Measurements from ENCODE around the gene PNN. TPM values are rescaled to one million over a fixed set of nuclear protein-coding genes. Genes with fewer than 3 reads are reported as not detected.
A peak's percentile ranks its signal among the peaks of the same experiment; 100 is the strongest.
"Not testable (repeated sequence)": the region's sequence is repeated elsewhere in the genome, so short reads cannot be mapped to it uniquely, and the experiment has no call there.

The PNN gene
- total RNA-seq, 1 experiment from 2014 or later: 93.5 TPM

GRCh38 chr14:39218171-39218769 is 43.2 kb downstream of the PNN start:
- DNase-seq: no peak
- peak overlapping the region; percentile 27 for H3K27ac Mint-ChIP-seq (ENCODE audit: unreplicated experiment)
- no peaks in the 10 kb centered on the region for H3K27me3 Mint-ChIP-seq (ENCODE audit: unreplicated experiment)
- BruUV-seq (replicated peaks): no TSS peak
- TF ChIP-seq CTCF (IDR thresholded peaks at IDR 0.05; ENCODE audit: unreplicated experiment): no peak
- H3K4me3 Mint-ChIP-seq (ENCODE audit: low read depth, unreplicated experiment): no peak overlapping the region
- peaks cover 22% of the 10 kb centered on the region for H3K4me1 Mint-ChIP-seq (ENCODE audit: low read depth, unreplicated experiment)
- intact Hi-C loops (cut with micrococcal nuclease; ENCODE audit: unreplicated experiment): no loop called here
- H3K9me3 Mint-ChIP-seq (ENCODE audit: low read depth, unreplicated experiment): peaks cover 5% of the 10 kb centered on the region
- CTCF ChIA-PET: no interaction called here
- no peaks in the 10 kb centered on the region for H3K36me3 Mint-ChIP-seq (ENCODE audit: insufficient read depth, unreplicated experiment)

- H3K27me3 Mint-ChIP-seq (ENCODE audit: unreplicated experiment): no peaks in the 10 kb centered on the region
These were observed 44.0 kb downstream of the PNN start for GRCh38 chr14:39219075-39219499.

GRCh38 chr14:39220473-39220872 is 45.4 kb downstream of the PNN start:
- BruUV-seq (replicated peaks); H3K27ac Mint-ChIP-seq (ENCODE audit: unreplicated experiment); intact Hi-C loops (cut with micrococcal nuclease; ENCODE audit: unreplicated experiment); H3K27me3 Mint-ChIP-seq (ENCODE audit: unreplicated experiment); H3K4me3 Mint-ChIP-seq (ENCODE audit: low read depth, unreplicated experiment); H3K36me3 Mint-ChIP-seq (ENCODE audit: insufficient read depth, unreplicated experiment); DNase-seq; CTCF ChIA-PET; H3K9me3 Mint-ChIP-seq (ENCODE audit: low read depth, unreplicated experiment): not testable (repeated sequence)
- H3K4me1 Mint-ChIP-seq (ENCODE audit: low read depth, unreplicated experiment): peaks cover 22% of the 10 kb centered on the region

More at GRCh38 chr14:39219075-39219499, 44.0 kb downstream of the PNN start:
- Mint-ChIP-seq H3K4me1 (ENCODE audit: low read depth, unreplicated experiment) (peaks cover 22% of the 10 kb centered on the region), H3K27ac (ENCODE audit: unreplicated experiment) (no peak overlapping the region), H3K9me3 (ENCODE audit: low read depth, unreplicated experiment) (peaks cover 5% of the 10 kb centered on the region), H3K36me3 (ENCODE audit: insufficient read depth, unreplicated experiment) (no peaks in the 10 kb centered on the region), H3K4me3 (ENCODE audit: low read depth, unreplicated experiment) (no peak overlapping the region)
- intact Hi-C loops (cut with micrococcal nuclease; ENCODE audit: unreplicated experiment): no loop called here
- CTCF ChIA-PET: no interaction called here
- BruUV-seq (replicated peaks): no TSS peak
- no peak for DNase-seq
- no peak for TF ChIP-seq CTCF (IDR thresholded peaks at IDR 0.05; ENCODE audit: unreplicated experiment)

- no TSS peak for BruUV-seq (replicated peaks)
- peaks cover 15% of the 10 kb centered on the region for H3K4me1 Mint-ChIP-seq (ENCODE audit: low read depth, unreplicated experiment)
- intact Hi-C loops (cut with micrococcal nuclease; ENCODE audit: unreplicated experiment): no loop called here
- no peak for TF ChIP-seq CTCF (IDR thresholded peaks at IDR 0.05; ENCODE audit: unreplicated experiment)
- H3K9me3 Mint-ChIP-seq (ENCODE audit: low read depth, unreplicated experiment): no peaks in the 10 kb centered on the region
- H3K4me3 Mint-ChIP-seq (ENCODE audit: low read depth, unreplicated experiment): no peak overlapping the region
- no peak for DNase-seq
- CTCF ChIA-PET: interaction anchor here (0.6 kb wide), 1 partner anchor 15 kb away, joined by 6 read pairs; no protein-coding TSS in a partner anchor
- peaks cover 5% of the 10 kb centered on the region for H3K36me3 Mint-ChIP-seq (ENCODE audit: insufficient read depth, unreplicated experiment)
- H3K27ac Mint-ChIP-seq (ENCODE audit: unreplicated experiment): no peak overlapping the region
- H3K27me3 Mint-ChIP-seq (ENCODE audit: unreplicated experiment): no peaks in the 10 kb centered on the region
These were observed 53.0 kb downstream of the PNN start for GRCh38 chr14:39228044-39228443.

- no peak for DNase-seq
- H3K27ac Mint-ChIP-seq (ENCODE audit: unreplicated experiment): no peak overlapping the region
- no TSS peak for BruUV-seq (replicated peaks)
- H3K4me1 Mint-ChIP-seq (ENCODE audit: low read depth, unreplicated experiment): peaks cover 21% of the 10 kb centered on the region
- CTCF ChIA-PET: interaction anchor here (0.6 kb wide), 1 partner anchor 14 kb away, joined by 6 read pairs; no protein-coding TSS in a partner anchor
- no peaks in the 10 kb centered on the region for H3K27me3 Mint-ChIP-seq (ENCODE audit: unreplicated experiment)
- H3K9me3 Mint-ChIP-seq (ENCODE audit: low read depth, unreplicated experiment): no peaks in the 10 kb centered on the region
- H3K4me3 Mint-ChIP-seq (ENCODE audit: low read depth, unreplicated experiment): no peak overlapping the region
- no peak for TF ChIP-seq CTCF (IDR thresholded peaks at IDR 0.05; ENCODE audit: unreplicated experiment)
- intact Hi-C loops (cut with micrococcal nuclease; ENCODE audit: unreplicated experiment): no loop called here
- peaks cover 7% of the 10 kb centered on the region for H3K36me3 Mint-ChIP-seq (ENCODE audit: insufficient read depth, unreplicated experiment)
These were observed 53.6 kb downstream of the PNN start for GRCh38 chr14:39228509-39229221.

Data from Calu3 (cell line).